Measurements from ENCODE around the gene DDX3X.

DNA sequence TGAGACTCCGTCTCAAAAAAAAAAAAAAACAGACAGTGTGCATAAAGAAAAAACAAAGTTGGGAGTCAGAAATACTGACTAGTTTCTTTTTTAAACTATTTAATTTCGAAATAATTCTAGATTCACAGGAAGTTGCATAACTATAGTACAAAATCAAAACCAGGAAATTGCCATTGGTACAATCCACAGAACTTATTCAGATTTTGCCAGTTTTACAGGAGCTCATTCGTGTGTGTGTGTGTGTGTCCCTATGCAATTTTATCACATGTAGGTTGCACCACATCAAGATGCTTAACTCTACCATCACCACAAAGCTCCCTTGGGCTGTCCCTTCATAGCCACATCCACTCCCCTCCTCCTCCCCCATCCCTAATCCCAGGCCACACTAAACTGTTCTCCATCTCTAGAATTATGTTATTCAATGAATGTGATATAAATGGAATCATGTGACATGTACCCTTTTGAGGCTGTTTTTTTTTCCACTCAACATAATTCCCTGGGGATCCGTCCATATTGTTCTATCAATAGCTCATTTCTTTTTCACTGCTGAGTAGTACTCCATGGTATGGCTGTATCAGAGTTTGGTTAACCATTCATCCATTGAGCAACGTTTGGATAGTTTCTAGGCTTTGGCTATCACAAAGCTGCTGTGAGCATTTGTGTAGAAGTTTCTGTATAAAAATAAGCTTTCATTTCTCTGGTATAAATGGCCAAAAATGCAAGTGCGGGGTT lies 16.3 kb upstream of the DDX3X start:
- TF ChIP-seq POLR2AphosphoS5 (IDR thresholded peaks at IDR 0.05; ENCODE audit: low read length) = no peak
- TF ChIP-seq, protein P1, sequence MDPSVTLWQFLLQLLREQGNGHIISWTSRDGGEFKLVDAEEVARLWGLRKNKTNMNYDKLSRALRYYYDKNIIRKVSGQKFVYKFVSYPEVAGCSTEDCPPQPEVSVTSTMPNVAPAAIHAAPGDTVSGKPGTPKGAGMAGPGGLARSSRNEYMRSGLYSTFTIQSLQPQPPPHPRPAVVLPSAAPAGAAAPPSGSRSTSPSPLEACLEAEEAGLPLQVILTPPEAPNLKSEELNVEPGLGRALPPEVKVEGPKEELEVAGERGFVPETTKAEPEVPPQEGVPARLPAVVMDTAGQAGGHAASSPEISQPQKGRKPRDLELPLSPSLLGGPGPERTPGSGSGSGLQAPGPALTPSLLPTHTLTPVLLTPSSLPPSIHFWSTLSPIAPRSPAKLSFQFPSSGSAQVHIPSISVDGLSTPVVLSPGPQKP (IDR thresholded peaks at IDR 0.05; ENCODE audit: low read depth, low read length) = no peak
- no peak for TF ChIP-seq POLR2A (IDR thresholded peaks at IDR 0.05; ENCODE audit: low read depth, low read length)
- TF ChIP-seq, protein P2, sequence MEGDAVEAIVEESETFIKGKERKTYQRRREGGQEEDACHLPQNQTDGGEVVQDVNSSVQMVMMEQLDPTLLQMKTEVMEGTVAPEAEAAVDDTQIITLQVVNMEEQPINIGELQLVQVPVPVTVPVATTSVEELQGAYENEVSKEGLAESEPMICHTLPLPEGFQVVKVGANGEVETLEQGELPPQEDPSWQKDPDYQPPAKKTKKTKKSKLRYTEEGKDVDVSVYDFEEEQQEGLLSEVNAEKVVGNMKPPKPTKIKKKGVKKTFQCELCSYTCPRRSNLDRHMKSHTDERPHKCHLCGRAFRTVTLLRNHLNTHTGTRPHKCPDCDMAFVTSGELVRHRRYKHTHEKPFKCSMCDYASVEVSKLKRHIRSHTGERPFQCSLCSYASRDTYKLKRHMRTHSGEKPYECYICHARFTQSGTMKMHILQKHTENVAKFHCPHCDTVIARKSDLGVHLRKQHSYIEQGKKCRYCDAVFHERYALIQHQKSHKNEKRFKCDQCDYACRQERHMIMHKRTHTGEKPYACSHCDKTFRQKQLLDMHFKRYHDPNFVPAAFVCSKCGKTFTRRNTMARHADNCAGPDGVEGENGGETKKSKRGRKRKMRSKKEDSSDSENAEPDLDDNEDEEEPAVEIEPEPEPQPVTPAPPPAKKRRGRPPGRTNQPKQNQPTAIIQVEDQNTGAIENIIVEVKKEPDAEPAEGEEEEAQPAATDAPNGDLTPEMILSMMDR (IDR thresholded peaks at IDR 0.05 in 2 of 3, conservative IDR thresholded peaks at IDR 0.05 in 1 of 3; ENCODE audit: control insufficient read depth in 2 of 3, extremely low read depth in 1 of 3, insufficient read depth in 1 of 3, low read depth in 3 of 3, low read length in 3 of 3) = no peak
- no peak for TF ChIP-seq MTA2 (IDR thresholded peaks at IDR 0.05; ENCODE audit: low read depth)
- TF ChIP-seq TAF1 (IDR thresholded peaks at IDR 0.05; ENCODE audit: borderline replicate concordance, low read depth, low read length) = no peak
- no peak for TF ChIP-seq FOXK2 (IDR thresholded peaks at IDR 0.05)
- no peak for TF ChIP-seq IRF4 (IDR thresholded peaks at IDR 0.05; ENCODE audit: low read depth, low read length)
- TF ChIP-seq, protein P3, sequence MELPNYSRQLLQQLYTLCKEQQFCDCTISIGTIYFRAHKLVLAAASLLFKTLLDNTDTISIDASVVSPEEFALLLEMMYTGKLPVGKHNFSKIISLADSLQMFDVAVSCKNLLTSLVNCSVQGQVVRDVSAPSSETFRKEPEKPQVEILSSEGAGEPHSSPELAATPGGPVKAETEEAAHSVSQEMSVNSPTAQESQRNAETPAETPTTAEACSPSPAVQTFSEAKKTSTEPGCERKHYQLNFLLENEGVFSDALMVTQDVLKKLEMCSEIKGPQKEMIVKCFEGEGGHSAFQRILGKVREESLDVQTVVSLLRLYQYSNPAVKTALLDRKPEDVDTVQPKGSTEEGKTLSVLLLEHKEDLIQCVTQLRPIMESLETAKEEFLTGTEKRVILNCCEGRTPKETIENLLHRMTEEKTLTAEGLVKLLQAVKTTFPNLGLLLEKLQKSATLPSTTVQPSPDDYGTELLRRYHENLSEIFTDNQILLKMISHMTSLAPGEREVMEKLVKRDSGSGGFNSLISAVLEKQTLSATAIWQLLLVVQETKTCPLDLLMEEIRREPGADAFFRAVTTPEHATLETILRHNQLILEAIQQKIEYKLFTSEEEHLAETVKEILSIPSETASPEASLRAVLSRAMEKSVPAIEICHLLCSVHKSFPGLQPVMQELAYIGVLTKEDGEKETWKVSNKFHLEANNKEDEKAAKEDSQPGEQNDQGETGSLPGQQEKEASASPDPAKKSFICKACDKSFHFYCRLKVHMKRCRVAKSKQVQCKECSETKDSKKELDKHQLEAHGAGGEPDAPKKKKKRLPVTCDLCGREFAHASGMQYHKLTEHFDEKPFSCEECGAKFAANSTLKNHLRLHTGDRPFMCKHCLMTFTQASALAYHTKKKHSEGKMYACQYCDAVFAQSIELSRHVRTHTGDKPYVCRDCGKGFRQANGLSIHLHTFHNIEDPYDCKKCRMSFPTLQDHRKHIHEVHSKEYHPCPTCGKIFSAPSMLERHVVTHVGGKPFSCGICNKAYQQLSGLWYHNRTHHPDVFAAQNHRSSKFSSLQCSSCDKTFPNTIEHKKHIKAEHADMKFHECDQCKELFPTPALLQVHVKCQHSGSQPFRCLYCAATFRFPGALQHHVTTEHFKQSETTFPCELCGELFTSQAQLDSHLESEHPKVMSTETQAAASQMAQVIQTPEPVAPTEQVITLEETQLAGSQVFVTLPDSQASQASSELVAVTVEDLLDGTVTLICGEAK (IDR thresholded peaks at IDR 0.05; ENCODE audit: borderline replicate concordance) = no peak
- TF ChIP-seq BACH1 (IDR thresholded peaks at IDR 0.05; ENCODE audit: borderline replicate concordance) = no peak
- TF ChIP-seq, protein P4, sequence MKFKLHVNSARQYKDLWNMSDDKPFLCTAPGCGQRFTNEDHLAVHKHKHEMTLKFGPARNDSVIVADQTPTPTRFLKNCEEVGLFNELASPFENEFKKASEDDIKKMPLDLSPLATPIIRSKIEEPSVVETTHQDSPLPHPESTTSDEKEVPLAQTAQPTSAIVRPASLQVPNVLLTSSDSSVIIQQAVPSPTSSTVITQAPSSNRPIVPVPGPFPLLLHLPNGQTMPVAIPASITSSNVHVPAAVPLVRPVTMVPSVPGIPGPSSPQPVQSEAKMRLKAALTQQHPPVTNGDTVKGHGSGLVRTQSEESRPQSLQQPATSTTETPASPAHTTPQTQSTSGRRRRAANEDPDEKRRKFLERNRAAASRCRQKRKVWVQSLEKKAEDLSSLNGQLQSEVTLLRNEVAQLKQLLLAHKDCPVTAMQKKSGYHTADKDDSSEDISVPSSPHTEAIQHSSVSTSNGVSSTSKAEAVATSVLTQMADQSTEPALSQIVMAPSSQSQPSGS (IDR thresholded peaks at IDR 0.05; ENCODE audit: low read length) = no peak
- no peak for TF ChIP-seq CHD2 (IDR thresholded peaks at IDR 0.05; ENCODE audit: borderline replicate concordance, low read depth, low read length)
- no peak for TF ChIP-seq LARP7 (IDR thresholded peaks at IDR 0.05)
- TF ChIP-seq, protein P5, sequence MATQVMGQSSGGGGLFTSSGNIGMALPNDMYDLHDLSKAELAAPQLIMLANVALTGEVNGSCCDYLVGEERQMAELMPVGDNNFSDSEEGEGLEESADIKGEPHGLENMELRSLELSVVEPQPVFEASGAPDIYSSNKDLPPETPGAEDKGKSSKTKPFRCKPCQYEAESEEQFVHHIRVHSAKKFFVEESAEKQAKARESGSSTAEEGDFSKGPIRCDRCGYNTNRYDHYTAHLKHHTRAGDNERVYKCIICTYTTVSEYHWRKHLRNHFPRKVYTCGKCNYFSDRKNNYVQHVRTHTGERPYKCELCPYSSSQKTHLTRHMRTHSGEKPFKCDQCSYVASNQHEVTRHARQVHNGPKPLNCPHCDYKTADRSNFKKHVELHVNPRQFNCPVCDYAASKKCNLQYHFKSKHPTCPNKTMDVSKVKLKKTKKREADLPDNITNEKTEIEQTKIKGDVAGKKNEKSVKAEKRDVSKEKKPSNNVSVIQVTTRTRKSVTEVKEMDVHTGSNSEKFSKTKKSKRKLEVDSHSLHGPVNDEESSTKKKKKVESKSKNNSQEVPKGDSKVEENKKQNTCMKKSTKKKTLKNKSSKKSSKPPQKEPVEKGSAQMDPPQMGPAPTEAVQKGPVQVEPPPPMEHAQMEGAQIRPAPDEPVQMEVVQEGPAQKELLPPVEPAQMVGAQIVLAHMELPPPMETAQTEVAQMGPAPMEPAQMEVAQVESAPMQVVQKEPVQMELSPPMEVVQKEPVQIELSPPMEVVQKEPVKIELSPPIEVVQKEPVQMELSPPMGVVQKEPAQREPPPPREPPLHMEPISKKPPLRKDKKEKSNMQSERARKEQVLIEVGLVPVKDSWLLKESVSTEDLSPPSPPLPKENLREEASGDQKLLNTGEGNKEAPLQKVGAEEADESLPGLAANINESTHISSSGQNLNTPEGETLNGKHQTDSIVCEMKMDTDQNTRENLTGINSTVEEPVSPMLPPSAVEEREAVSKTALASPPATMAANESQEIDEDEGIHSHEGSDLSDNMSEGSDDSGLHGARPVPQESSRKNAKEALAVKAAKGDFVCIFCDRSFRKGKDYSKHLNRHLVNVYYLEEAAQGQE (IDR thresholded peaks at IDR 0.05; ENCODE audit: low read depth, low read length) = no peak

All from GM12878 (cell line).